GM20000 (cell line): ENCODE data around the gene BCAN.

Source experiments
- DNase-seq: peaks from one replicate; pipeline ENCODE4 v3.0.0; 2012; ENCODE audit warnings: low spot score
- TF ChIP-seq, protein P1 (sequence below): IDR thresholded peaks from 2 replicates; pipeline ENCODE4 v1.5.1; 2012; ENCODE audit warnings: mild to moderate bottlenecking, control low read depth; ENCODE audit errors: extremely low read depth, missing control alignments

The BCAN gene

DNA sequence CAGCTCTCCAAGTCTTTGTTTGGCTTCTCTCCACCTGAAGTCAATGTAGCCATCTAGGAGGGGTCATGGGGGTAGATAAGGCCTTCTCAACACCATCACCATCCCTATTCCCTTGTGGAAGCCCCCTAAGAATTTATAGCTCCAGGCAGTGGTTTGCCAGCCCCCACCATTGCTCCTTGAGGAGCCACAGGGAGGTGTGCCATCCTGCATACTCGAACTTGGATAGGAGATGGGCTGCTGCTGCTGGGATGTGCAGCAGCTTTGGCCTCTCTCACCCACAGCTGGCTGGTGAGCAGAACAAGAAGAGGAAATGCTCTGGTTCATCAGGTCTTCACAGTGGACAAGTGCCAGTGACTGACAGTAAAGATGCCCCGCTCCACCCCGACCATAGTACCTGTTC, 45.5 kb upstream of the BCAN start:
- TF ChIP-seq, protein P1, sequence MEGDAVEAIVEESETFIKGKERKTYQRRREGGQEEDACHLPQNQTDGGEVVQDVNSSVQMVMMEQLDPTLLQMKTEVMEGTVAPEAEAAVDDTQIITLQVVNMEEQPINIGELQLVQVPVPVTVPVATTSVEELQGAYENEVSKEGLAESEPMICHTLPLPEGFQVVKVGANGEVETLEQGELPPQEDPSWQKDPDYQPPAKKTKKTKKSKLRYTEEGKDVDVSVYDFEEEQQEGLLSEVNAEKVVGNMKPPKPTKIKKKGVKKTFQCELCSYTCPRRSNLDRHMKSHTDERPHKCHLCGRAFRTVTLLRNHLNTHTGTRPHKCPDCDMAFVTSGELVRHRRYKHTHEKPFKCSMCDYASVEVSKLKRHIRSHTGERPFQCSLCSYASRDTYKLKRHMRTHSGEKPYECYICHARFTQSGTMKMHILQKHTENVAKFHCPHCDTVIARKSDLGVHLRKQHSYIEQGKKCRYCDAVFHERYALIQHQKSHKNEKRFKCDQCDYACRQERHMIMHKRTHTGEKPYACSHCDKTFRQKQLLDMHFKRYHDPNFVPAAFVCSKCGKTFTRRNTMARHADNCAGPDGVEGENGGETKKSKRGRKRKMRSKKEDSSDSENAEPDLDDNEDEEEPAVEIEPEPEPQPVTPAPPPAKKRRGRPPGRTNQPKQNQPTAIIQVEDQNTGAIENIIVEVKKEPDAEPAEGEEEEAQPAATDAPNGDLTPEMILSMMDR = no peak
- DNase-seq = no peak

GRCh38 chr1:156598125-156598524, 43.8 kb upstream of the BCAN start:
- DNase-seq = no peak
- TF ChIP-seq, protein P1 = no peak

DNA sequence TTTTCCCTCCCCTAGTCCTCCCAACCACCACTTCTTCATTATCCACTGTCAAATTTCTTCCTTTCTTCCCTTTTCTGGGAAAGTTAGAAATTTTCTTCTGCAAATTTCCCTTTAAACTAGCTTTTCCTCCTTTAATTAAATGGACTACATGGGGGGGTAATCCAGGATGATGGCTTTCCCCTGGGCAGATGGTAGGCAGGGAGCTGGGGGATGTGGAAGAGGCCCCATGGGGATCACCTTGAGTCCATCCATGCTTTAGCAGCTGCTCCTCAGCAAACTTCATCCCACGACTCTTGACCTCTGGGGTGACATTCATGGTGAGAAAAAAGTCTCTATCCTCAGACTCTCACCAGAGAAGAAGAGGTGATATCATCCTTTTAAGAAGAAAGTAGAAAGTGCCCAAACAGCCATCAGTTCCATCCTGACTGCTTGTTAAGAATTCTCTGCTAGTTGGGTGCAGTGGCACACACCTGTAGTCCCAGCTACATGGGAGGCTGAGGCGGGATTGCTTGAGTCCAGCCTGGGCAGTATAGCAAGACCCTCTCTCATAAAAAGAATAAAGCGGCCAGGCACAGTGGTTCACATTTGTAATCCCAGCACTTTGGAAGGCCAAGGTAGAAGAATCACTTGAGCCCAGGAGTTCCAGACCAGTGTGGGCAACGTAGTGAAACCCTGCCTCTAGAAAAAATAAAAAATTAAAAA, 43.0 kb upstream of the BCAN start:
- DNase-seq = no peak
- TF ChIP-seq, protein P1 = no peak

- peak; percentile 57 for DNase-seq
- TF ChIP-seq, protein P1 = no peak
Measured at GRCh38 chr1:156599811-156600210, 42.1 kb upstream of the BCAN start.

DNA sequence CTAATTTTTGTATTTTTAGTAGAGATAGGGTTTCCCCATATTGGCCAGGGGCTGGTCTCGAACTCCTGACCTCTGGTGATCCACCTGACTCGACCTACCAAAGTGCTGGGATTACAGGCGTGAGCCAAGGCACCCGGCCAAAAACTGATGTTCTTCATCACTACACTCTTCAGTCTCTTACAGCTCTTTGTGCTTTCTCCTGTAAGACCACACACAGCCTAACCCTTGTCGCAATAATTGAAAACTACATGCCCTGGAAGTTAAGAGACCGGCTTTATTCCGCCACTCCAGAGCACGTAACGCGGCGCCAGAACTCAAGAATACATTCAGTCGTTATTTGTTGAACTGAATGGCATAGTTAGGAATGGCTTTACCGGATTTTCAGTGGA, 41.2 kb upstream of the BCAN start:
- DNase-seq = no peak
- TF ChIP-seq, protein P1 = no peak

DNA sequence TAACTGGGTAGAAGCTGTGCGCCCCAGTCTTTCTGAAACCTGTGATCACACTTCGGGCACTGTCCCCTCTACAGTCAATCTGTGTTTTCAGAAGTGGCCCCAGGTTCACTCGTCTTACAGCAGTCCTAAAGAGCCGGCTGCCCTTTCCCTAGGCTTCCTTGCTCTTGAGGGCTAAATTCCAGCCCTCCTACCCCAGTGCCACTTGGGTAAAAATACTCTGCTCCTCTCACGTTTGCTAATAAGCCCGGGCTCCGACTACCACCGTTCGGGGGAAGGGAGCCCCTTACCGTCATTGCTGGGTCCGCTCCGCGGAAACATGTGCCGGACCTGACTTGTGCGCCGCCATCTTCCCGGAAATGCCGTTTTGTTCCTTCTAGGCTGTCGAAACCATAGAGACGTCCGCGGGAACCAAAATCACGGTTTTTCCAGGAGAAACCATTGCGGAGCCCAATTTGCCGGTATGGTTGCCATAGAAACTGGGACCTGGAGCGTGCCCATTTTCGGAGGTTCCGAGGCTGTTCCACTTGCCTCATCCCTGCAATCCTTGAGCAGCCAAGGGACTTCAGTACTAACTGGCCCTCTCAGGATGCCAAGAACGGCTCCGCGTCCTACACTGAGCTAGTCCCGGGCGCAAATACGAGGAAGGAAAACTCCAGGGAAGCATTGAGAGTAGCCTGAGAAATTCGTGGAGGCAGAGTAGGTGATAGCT, 40.6 kb upstream of the BCAN start, which contains the start of gene GPATCH4:
Gene GPATCH4, minus strand, starts transcription at position 358 of the 709 bp plus-strand sequence.
- TF ChIP-seq, protein P1 = no peak
- peak; percentile 76 for DNase-seq

DNA sequence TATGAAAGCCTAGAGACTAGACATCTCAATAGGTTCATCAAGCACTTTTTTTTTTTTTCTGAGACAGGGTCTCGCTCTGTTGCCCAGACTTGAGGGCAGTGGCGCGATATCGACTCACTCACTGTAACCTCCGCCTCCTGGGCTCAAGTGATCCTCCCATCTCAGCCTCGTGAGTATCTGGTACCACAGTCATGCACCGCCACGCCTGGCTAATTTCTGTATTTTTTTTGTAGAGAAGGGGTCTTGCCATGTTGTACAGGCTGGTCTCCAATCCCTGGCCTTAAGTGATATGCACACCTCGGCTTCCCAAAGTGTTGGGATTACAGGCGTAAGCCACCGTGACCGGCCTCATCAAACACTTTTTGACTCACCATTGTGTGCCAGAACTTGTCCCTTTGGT, 40.0 kb upstream of the BCAN start:
- TF ChIP-seq, protein P1 = no peak

More for the DNA sequence above, 40.0 kb upstream of the BCAN start:
- DNase-seq = no peak
